Posterior vena cava (tissue), 2 donors: ENCODE data around the gene HEXD. TPM values are rescaled to one million over a fixed set of nuclear protein-coding genes. Genes with fewer than 3 reads are reported as not detected.

Experiments used
- DNase-seq: peaks from one replicate; pipeline ENCODE4 v3.0.0-alpha.2; 2020; ENCODE audit warnings: low spot score
- intact Hi-C, 2 donors: fragments of 100-400 bp; cut with DNase I; formaldehyde crosslinking; loops; one replicate each; pipeline versions ENCODE4 v1.14.1 to v1.14.2; 2022 to 2023
- total RNA-seq, 2 donors: library from RNA; stranded (reverse); fragmentation: NEBNext Ultra II Directional; extraction: Animal tissue kit (Norgen Biotek cat#: 25700); gene quantifications; one replicate each; pipeline ENCODE4 v1.2.1, GENCODE V29; 2021
- donor health status: DM: yes; HTN: yes; CAD: no.
- donor health status: DM: yes; HTN: yes; CAD: no.

Gene HEXD
- total RNA-seq, 2 donors from 2014 or later: 10.0 to 16.4 TPM

DNA sequence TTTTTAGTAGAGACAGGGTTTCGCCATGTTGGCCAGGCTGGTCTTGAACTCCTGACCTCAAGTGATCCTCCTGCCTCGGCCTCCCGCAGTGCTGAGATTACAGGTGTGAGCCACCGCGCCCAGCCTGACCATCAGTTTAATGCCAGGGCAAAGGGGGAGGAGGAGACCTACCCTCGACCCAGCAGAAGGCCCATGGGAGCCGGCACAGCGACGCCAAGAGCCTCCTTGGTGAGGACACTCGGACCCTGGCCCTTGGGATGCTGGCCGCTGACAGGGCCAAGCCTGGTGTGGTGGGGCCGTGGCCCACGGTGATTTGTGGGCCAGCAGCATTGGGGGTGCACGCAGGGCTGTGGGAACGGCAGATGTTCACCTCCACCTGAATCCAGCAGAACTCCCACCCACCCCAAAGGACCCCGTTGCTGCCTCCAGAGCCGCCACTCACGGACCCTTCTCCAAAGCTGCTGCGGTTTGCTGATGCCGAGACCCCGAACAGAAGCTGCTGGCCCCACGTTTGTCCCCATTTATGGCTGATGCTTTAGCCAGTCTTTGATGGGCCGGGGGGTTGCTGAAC is 26.6 kb upstream of the HEXD start:
- DNase-seq: no peak
- intact Hi-C loops: no loop called here

DNA sequence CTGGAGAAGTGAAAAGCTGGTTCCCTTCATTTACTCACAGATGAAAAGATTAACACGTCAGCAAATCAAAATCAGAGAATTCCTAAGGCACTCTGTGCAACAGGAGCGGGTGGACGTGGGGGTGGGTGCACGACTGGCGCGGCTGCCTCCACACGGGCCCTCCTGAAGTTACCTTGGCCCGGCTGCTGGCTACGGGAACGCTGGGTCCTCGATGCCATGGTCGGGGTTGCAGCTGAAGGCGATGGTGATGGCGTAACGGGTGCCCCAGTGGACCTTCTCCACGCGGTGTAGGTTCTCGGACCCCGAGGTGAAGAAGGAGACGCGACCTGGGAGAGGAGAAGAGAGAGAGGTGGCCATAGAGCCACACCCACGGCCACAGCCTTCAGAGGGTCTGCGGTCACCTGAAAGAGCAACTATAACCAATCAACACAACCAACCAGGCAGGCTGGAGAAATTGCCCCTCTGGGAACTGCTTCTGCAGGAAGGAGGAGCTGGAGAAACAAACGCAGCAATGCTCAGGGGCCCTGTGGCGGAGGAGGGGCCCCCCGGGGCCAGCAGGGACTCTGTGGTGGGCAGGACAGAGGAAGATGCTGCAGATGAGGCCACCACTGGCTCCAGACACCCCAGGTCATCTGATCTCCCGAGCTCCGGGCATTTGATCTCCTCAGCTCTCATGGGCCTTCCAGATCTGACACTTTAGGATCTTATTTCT is 25.8 kb upstream of the HEXD start:
- DNase-seq: no peak
- intact Hi-C loops: no loop called here

DNA sequence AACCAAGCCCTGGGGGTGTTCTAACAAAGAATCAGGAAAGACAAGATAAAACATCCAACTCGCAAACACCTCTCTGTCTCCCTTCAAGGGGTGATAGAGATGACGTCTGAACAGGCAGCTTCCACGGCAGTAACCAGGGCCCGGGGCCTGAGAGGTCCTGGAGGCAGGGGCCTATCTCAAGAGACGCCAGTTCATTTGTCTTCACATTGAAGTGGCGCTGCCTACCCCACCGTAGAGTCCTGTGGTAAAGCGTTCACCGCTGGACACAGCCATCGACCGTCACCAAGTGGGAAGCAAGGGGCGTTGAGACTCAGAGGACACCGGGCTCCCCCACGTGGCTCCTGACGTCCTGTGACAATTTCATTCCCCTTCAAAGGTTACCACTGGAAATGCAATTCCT is 25.2 kb upstream of the HEXD start:
- intact Hi-C loops: no loop called here
- DNase-seq: no peak

DNA sequence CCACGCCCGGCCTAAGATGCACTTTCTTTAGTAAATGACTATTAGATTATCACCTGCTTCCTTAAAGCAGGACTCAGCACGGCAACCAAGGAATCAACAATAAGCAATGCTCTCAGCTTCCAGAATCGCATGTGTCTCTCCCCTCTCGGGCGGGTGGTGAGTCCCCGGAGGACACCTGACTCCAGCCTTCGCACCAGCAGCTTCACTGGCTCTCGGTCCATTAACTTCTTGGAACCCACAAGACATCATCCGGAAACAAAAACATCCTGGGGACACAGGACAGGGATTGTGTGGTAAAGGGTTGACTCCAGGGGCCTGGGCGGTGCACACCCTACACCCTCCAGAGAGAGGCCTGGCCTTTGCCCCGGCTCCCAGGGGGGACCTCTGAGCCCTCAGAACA is 23.9 kb upstream of the HEXD start:
- no peak for DNase-seq
- intact Hi-C loops: no loop called here

GRCh38 chr17:82396601-82397435 is 21.3 kb upstream of the HEXD start:
- DNase-seq: peak; percentile 81
- intact Hi-C loops: no loop called here

GRCh38 chr17:82397449-82398335 is 20.5 kb upstream of the HEXD start:
- intact Hi-C loops: no loop called here
- peak; percentile 73 for DNase-seq

- intact Hi-C loops: no loop called here
- peak; percentile 81 for DNase-seq
These were observed 19.1 kb upstream of the HEXD start for GRCh38 chr17:82399041-82399441.

DNA sequence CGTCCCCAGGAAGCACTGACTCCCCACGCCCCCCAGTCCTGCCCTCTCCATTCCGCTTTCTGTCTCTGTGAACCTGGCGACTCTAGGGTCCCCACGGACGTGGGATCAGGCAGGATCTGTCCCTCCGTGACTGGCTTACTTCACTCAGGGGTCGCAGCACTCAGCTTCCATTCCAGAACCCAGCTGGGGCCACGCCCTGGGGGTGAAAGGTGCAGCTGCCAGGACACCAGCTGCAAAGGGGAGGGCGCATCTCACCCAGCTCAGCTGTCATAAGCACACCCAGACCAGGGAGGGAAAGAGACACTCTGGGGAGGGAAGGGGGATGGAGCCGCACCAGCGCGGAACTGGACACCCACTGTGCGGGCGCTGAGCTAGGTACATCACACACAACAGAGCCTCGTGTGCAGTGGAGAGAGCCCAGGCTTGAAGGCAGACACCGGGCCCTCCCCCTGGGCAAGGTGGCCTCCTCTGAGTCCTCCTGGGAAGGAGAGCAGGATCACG is 18.5 kb upstream of the HEXD start:
- intact Hi-C loops: no loop called here
- DNase-seq: peak; percentile 68

DNA sequence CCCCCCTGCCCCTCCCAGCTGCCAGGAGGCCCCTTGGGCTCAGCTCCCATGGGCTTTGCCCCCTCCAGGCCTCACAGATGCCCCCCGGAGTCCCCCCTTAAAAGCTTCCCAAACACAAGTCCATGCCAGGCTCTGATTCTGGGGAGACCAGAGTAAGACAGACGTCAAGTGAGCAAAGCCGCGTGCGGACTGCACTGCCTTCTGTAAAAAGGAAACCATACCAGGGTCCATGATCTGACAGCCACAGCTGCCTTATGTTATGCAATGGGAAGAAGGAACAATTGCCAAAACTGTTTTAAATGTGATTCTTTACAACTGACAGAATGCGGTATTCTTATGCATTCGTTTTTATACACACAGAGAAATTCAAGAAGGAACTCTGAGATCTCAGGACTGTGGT is 17.9 kb upstream of the HEXD start:
- DNase-seq: no peak
- intact Hi-C loops: no loop called here

DNA sequence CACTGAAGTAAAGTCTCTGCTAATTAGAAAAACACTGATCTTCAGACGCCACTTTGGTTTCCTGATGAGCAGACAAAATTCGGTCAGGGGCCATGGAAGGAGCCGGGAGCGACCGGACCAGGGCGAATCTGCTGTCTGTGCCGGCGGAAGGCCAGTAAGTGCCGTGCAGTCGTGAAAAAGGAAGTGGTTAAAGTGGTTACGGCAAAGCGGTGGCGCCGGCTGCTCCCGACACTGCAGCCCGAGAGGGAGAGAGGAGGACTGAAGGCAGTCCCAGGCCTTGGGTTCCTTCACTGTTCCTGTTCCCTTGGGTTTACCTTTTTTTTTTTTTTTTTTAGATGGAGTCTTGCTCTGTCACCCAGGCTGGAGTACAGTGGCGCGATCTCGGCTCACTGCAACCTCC is 17.3 kb upstream of the HEXD start:
- intact Hi-C loops: no loop called here
- DNase-seq: peak; percentile 90

- DNase-seq: no peak
- intact Hi-C loops: no loop called here
These were observed 15.3 kb upstream of the HEXD start for GRCh38 chr17:82402865-82403264.

- intact Hi-C loops: no loop called here
These were observed 14.2 kb upstream of the HEXD start for GRCh38 chr17:82403662-82404660.

GRCh38 chr17:82405051-82405450 is 13.1 kb upstream of the HEXD start:
- intact Hi-C loops: no loop called here
- no peak for DNase-seq

More at GRCh38 chr17:82403662-82404660, 14.2 kb upstream of the HEXD start:
- no peak for DNase-seq

DNA sequence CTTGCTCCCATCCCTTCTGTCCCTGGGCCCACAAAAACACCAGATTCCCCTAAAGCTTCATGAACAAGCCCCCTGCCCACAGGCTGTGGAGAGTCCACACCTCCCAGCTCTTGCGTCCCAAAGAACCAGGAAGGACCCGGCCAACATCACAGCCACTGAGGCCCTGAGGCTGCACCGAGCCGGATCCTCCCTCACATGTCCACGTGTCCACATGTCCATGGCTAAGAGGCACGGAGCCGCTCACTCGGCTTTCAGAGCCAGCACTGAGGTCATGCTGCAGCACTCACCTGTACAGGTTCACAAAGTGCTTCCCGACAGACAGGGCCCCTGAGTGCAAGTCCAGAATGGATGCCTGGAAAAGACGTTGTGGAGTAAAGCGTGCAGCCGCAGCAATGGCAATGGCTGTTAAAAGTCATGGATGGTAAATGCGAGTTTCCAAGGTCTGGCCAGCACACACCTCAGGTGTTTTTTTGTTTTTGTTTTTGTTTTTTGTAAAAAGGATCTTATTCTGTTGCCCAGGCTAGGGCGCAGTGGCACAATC is 11.9 kb upstream of the HEXD start:
- no peak for DNase-seq
- intact Hi-C loops: no loop called here

DNA sequence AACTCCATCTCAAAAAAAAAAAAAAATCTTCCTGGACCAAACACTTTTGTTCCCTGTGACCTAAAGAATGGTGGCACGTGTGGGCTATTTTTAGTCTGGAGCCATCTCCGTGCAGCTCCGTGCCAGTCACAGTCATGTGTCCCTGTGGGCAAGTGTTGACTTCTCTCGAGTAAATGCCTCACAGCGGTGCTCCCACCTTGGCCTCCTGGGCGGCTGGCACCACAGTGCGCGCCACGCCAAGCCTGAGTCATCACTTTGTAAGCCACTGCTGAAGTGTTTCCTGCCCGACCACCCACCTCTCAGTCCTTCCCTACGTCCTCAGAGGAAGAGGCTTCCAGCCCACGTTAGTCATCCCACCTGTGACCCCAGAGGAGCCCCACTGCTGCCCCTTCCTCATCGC is 10.9 kb upstream of the HEXD start:
- intact Hi-C loops: no loop called here

DNA sequence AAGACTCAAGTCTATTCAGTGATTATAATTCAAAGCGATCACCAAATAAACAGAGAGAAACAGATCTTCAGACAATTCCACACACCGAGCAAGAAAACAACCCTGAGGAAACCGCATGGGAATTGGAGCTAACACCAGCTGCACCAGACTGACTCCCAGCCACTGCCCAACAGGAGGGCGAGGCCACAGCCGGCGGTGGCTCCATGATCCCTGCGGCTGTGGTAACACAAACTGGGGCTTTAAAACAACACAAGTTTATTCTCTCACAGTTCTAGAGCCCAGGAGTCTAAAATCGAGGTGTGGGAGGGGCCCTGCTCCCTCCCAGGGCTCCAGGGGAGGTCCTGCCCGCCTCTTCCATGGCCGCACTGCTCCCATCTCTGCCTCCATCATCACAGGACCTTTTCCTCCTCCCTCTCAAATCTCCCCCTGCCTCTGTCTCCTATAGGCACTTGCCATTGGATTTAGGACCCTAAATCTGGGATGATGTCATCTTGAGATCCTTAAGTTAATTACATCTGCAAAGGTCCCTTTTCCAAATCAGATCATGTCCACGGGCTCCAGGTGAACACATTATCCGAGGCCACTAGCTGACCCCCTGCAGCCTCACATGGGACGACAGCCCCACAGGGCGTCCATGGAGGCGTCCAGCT is 9.7 kb upstream of the HEXD start:
- DNase-seq: no peak
- intact Hi-C loops: no loop called here

More for the DNA sequence above, 10.9 kb upstream of the HEXD start:
- DNase-seq: no peak

DNA sequence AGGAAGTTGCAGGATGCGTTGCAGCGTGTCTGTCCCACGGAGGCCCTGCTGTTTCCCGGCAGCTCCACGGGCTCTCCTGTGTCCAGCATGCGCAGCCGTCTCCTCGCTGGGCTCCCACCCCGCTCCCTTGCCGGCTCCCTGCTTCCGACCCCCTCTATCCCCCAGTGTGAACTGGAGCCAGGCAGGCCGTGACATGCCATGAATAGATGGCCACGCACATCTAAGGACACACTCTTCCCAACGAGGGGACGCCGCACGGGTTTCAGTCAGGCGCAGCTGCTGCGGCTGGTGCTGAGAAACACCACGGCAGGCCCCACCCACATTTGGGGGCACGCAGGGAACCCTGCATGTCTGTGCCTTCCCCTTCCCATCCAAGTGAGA is 9.2 kb upstream of the HEXD start:
- intact Hi-C loops: no loop called here

More for the DNA sequence above, 9.2 kb upstream of the HEXD start:
- DNase-seq: no peak
